ENCODE measurements around the gene PELI2.

- no peak for TF ChIP-seq GATA3 (IDR thresholded peaks at IDR 0.05; ENCODE audit: low read depth, low read length)
- TF ChIP-seq GATA2 (IDR thresholded peaks at IDR 0.05; ENCODE audit: low read depth, low read length), result no peak
These were observed 75.8 kb downstream of the PELI2 start for GRCh38 chr14:56194042-56194441.

All from SH-SY5Y (cell line).